HG02852 (cell line): ENCODE results near the gene FHIP1A.

Experiments
- ATAC-seq: cut with Tn5 transposase; IDR thresholded peaks from one replicate; pipeline ENCODE4 v1.9.1; 2021; ENCODE audit warnings: mild to moderate bottlenecking, moderate library complexity; ENCODE audit not compliant: unreplicated experiment

FHIP1A gene

GRCh38 chr4:151455212-151455611, 46.2 kb downstream of the FHIP1A start:
- ATAC-seq = no peak

- no peak for ATAC-seq
These were observed 49.2 kb downstream of the FHIP1A start for GRCh38 chr4:151458148-151458547.
